ENCODE results near the gene HERC6. TPM values are rescaled to one million over a fixed set of nuclear protein-coding genes. Genes with fewer than 3 reads are reported as not detected.

The HERC6 gene
- total RNA-seq, 4 donors from 2014 or later: 3.5 to 27.6 (median 11.4) TPM

- H3K27me3 ChIP-seq: no peaks in the 10 kb centered on the region
- H3K27ac ChIP-seq: no peak overlapping the region
- intact Hi-C loops (cut with DNase I; ENCODE audit: low total_unique reads): no loop called here
- H3K36me3 ChIP-seq: no peaks in the 10 kb centered on the region
- H3K4me1 ChIP-seq: no peaks in the 10 kb centered on the region
- DNase-seq: no peak
- H3K9me3 ChIP-seq: no peaks in the 10 kb centered on the region
- TF ChIP-seq CTCF (IDR thresholded peaks at IDR 0.05) (no peak), POLR2A (IDR thresholded peaks at IDR 0.05) (no peak)
- no peak overlapping the region for H3K4me3 ChIP-seq
These were observed 27.9 kb upstream of the HERC6 start for GRCh38 chr4:88350786-88351185.

GRCh38 chr4:88352062-88352740, 26.5 kb upstream of the HERC6 start:
- DNase-seq: no peak
- Histone ChIP-seq H3K9me3 (no peaks in the 10 kb centered on the region), H3K4me1 (no peaks in the 10 kb centered on the region), H3K27ac (no peak overlapping the region), H3K36me3 (no peaks in the 10 kb centered on the region), H3K27me3 (no peaks in the 10 kb centered on the region), H3K4me3 (no peak overlapping the region)
- TF ChIP-seq CTCF (IDR thresholded peaks at IDR 0.05) (no peak), POLR2A (IDR thresholded peaks at IDR 0.05) (no peak)
- intact Hi-C loops (cut with DNase I; ENCODE audit: low total_unique reads): no loop called here

GRCh38 chr4:88353324-88353723, 25.3 kb upstream of the HERC6 start:
- intact Hi-C loops (cut with DNase I; ENCODE audit: low total_unique reads): no loop called here
- Histone ChIP-seq H3K27ac (no peak overlapping the region), H3K9me3 (no peaks in the 10 kb centered on the region), H3K27me3 (no peaks in the 10 kb centered on the region), H3K4me3 (no peak overlapping the region), H3K4me1 (no peaks in the 10 kb centered on the region), H3K36me3 (no peaks in the 10 kb centered on the region)
- no peak for DNase-seq
- TF ChIP-seq POLR2A (IDR thresholded peaks at IDR 0.05) (no peak), CTCF (IDR thresholded peaks at IDR 0.05) (no peak)

GRCh38 chr4:88356771-88357170, 21.9 kb upstream of the HERC6 start:
- no peaks in the 10 kb centered on the region for H3K36me3 ChIP-seq
- H3K4me1 ChIP-seq: no peaks in the 10 kb centered on the region
- no peak overlapping the region for H3K27ac ChIP-seq
- DNase-seq: no peak
- intact Hi-C loops (cut with DNase I; ENCODE audit: low total_unique reads): no loop called here
- no peaks in the 10 kb centered on the region for H3K27me3 ChIP-seq
- no peak overlapping the region for H3K4me3 ChIP-seq
- H3K9me3 ChIP-seq: no peaks in the 10 kb centered on the region
- no peak for TF ChIP-seq POLR2A (IDR thresholded peaks at IDR 0.05)
- TF ChIP-seq CTCF (IDR thresholded peaks at IDR 0.05): no peak

- Histone ChIP-seq H3K4me3 (no peak overlapping the region), H3K9me3 (no peaks in the 10 kb centered on the region), H3K27me3 (no peaks in the 10 kb centered on the region), H3K4me1 (no peaks in the 10 kb centered on the region), H3K27ac (no peak overlapping the region), H3K36me3 (no peaks in the 10 kb centered on the region)
- no peak for DNase-seq
- intact Hi-C loops (cut with DNase I; ENCODE audit: low total_unique reads): no loop called here
- TF ChIP-seq CTCF (IDR thresholded peaks at IDR 0.05): no peak
- no peak for TF ChIP-seq POLR2A (IDR thresholded peaks at IDR 0.05)
These were observed 21.4 kb upstream of the HERC6 start for GRCh38 chr4:88357262-88357661.
